Measurements from ENCODE around the gene KLF17.

KLF17 gene

GRCh38 chr1:44118682-44119081 is at the start of gene KLF17:
Gene KLF17 (plus strand): TSS chr1:44118821. CDS start chr1:44118908, 87 bp downstream.
- no peak for DNase-seq

- DNase-seq, result no peak
Measured at GRCh38 chr1:44071461-44071860, 47.2 kb upstream of the KLF17 start.

- peak; percentile 94 for DNase-seq
Measured at GRCh38 chr1:44072204-44072603, 46.4 kb upstream of the KLF17 start.

GRCh38 chr1:44072821-44073220 is 45.8 kb upstream of the KLF17 start:
- no peak for DNase-seq

GRCh38 chr1:44073528-44073927 is 45.1 kb upstream of the KLF17 start:
- DNase-seq, result no peak

- DNase-seq, result no peak
Measured at GRCh38 chr1:44074415-44074814, 44.2 kb upstream of the KLF17 start.

- DNase-seq, result no peak
Measured at GRCh38 chr1:44076066-44076465, 42.6 kb upstream of the KLF17 start.

GRCh38 chr1:44077421-44077820 is 41.2 kb upstream of the KLF17 start:
- no peak for DNase-seq

GRCh38 chr1:44078104-44078503 is 40.5 kb upstream of the KLF17 start:
- DNase-seq, result no peak

GRCh38 chr1:44079566-44079965 is 39.1 kb upstream of the KLF17 start:
- no peak for DNase-seq

GRCh38 chr1:44084998-44085675 is 33.5 kb upstream of the KLF17 start:
- peak; percentile 83 for DNase-seq

- no peak for DNase-seq
Measured at GRCh38 chr1:44086692-44087474, 31.7 kb upstream of the KLF17 start.

GRCh38 chr1:44089371-44090048 is 29.1 kb upstream of the KLF17 start:
- no peak for DNase-seq

GRCh38 chr1:44090429-44091252 is 28.0 kb upstream of the KLF17 start:
- no peak for DNase-seq

GRCh38 chr1:44094047-44094446 is 24.6 kb upstream of the KLF17 start:
- DNase-seq, result no peak

- no peak for DNase-seq
Measured at GRCh38 chr1:44100183-44100868, 18.3 kb upstream of the KLF17 start.

- peak; percentile 21 for DNase-seq
Measured at GRCh38 chr1:44101328-44101727, 17.3 kb upstream of the KLF17 start.

- no peak for DNase-seq
Measured at GRCh38 chr1:44103270-44104131, 15.1 kb upstream of the KLF17 start.

GRCh38 chr1:44105810-44106209 is 12.8 kb upstream of the KLF17 start:
- DNase-seq, result no peak

GRCh38 chr1:44108241-44108640 is 10.4 kb upstream of the KLF17 start:
- peak; percentile 49 for DNase-seq

- DNase-seq, result no peak
Measured at GRCh38 chr1:44108971-44109370, 9.7 kb upstream of the KLF17 start.
